Neuron (in vitro differentiated cells): Measurements from ENCODE around the gene ACVR2A.

ENCODE experiments used
- H2AFZ ChIP-seq: one replicate; pipeline ENCODE4 v1.6.1; 2013; ENCODE audit warnings: low read depth, mild to moderate bottlenecking, inconsistent platforms, low read length, moderate library complexity
- H3K27me3 ChIP-seq: one replicate; pipeline ENCODE4 v1.6.1; 2013; ENCODE audit warnings: low read length; ENCODE audit not compliant: insufficient read depth
- H3K36me3 ChIP-seq: one replicate; pipeline ENCODE4 v1.6.1; 2013; ENCODE audit warnings: low read length; ENCODE audit not compliant: insufficient read depth
- H3K4me1 ChIP-seq: one replicate; pipeline ENCODE4 v1.6.1; 2013; ENCODE audit warnings: low read length; ENCODE audit not compliant: insufficient read depth
- H3K4me3 ChIP-seq: 2 replicates; pipeline ENCODE4 v1.5.1; 2013; ENCODE audit warnings: mild to moderate bottlenecking, low read length, moderate library complexity
- H3K9me3 ChIP-seq: one replicate; pipeline ENCODE4 v1.6.1; 2013; ENCODE audit warnings: low read length

Gene ACVR2A

DNA sequence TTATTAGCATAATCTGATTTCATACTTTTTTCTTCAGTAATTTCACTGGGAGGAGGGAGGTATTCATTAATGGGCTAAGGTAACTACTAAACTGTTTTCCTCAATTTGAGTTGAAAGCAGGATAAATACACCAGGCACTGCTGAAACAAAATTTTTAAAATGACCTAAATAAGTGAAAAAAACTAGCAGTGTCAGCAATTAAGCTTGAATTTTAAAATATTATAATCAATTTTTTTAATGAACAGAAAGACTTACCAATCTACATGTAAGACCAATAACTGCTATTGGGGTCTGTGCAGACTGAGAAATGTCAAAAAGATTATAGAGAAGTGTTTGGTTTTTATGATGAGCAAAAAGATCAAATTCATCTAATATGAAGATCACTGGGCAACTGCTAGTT is 107.3 kb downstream of the ACVR2A start:
- H3K9me3 ChIP-seq = no peaks in the 10 kb centered on the region
- no peak overlapping the region for H3K4me3 ChIP-seq
- H3K4me1 ChIP-seq = no peaks in the 10 kb centered on the region
- no peaks in the 10 kb centered on the region for H3K27me3 ChIP-seq
- H2AFZ ChIP-seq = no peak overlapping the region
- peaks cover 34% of the 10 kb centered on the region for H3K36me3 ChIP-seq

DNA sequence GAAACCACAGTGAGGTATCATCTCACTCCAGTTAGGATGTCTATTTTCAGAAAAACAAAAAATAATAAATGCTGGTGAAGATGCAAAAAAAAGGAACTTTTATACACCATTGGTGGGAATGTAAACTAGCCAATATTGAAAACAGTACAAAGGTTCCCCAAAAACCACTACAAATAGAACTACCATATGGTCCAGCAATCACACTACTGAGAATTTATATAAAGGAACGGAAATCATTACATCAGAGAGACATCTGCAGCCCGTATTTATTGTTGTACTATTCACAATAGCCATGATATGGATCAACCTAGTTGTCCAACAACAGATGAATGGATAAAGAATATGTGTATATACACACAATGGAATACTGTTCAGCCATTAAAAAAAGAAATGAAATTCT is 123.7 kb downstream of the ACVR2A start:
- no peak overlapping the region for H3K4me3 ChIP-seq
- peaks cover 26% of the 10 kb centered on the region for H3K9me3 ChIP-seq
- H3K27me3 ChIP-seq = no peaks in the 10 kb centered on the region
- H2AFZ ChIP-seq = no peak overlapping the region
- H3K4me1 ChIP-seq = no peaks in the 10 kb centered on the region
- H3K36me3 ChIP-seq = peaks cover 49% of the 10 kb centered on the region

DNA sequence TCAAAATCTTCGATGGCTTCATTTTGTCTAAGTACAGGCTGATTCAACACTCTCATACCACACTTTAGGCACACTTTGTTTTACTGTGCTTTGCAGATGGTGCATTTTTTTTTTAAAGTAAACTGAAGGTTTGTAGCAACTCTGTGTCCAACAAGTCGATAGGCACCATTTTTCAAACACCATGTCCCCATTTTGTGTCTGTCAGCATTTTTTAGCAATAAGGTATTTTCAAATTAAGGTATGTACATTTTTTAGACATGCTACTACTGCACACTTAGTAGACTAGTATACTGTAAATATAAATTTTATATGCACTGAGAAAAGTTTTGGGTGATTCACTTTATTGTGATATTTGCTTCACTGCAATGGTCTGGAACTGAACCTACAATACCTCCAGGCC is 131.3 kb downstream of the ACVR2A start:
- Histone ChIP-seq H3K9me3 (peaks cover 8% of the 10 kb centered on the region), H3K4me1 (peaks cover 4% of the 10 kb centered on the region), H3K4me3 (no peak overlapping the region), H2AFZ (no peak overlapping the region), H3K36me3 (peaks cover 14% of the 10 kb centered on the region), H3K27me3 (no peaks in the 10 kb centered on the region)

DNA sequence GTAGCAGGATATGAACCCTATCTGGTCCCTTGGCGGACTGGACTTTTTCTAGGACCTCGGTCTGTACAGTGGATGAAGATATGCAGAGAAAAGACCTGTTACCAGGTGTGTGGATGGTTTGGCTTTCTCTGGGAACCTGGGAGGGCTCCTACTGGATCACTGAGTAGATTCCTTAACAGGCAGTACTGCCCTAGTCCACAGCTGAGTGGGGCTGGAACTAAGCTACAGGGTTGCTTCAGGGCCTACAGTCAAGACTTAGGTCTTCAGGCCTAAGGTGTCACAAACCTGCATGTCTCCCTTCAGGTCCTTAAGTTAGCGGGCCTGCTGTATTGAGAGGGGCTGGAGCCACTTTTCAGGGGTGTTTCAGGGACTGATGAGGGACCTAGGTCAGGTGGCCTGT is 132.8 kb downstream of the ACVR2A start:
- Histone ChIP-seq H3K4me1 (peaks cover 4% of the 10 kb centered on the region), H3K27me3 (no peaks in the 10 kb centered on the region), H3K4me3 (no peak overlapping the region), H3K9me3 (peaks cover 8% of the 10 kb centered on the region), H3K36me3 (peaks cover 6% of the 10 kb centered on the region), H2AFZ (no peak overlapping the region)
